Suppressor macrophage (primary cell): Measurements from ENCODE around the gene AHSG.
A peak's percentile ranks its signal among the peaks of the same experiment; 100 is the strongest.
"Not testable (repeated sequence)": the region's sequence is repeated elsewhere in the genome, so short reads cannot be mapped to it uniquely, and the experiment has no call there.

Source experiments
- DNase-seq, 4 experiments: peaks; one replicate each; pipeline ENCODE4 v3.0.0-alpha.2; 2020 to 2022
- total RNA-seq, 17 experiments: gene quantifications; one replicate each; lab custom pipeline; 2026; ENCODE audit warnings: mixed read lengths in 6 of 17, inconsistent platforms in 3 of 17; lab: John Stamatoyannopoulos, UW

Gene AHSG, protein sequence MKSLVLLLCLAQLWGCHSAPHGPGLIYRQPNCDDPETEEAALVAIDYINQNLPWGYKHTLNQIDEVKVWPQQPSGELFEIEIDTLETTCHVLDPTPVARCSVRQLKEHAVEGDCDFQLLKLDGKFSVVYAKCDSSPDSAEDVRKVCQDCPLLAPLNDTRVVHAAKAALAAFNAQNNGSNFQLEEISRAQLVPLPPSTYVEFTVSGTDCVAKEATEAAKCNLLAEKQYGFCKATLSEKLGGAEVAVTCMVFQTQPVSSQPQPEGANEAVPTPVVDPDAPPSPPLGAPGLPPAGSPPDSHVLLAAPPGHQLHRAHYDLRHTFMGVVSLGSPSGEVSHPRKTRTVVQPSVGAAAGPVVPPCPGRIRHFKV
- 0 to 1.2 (median 0) reads per million in 17 experiments for total RNA-seq

DNA sequence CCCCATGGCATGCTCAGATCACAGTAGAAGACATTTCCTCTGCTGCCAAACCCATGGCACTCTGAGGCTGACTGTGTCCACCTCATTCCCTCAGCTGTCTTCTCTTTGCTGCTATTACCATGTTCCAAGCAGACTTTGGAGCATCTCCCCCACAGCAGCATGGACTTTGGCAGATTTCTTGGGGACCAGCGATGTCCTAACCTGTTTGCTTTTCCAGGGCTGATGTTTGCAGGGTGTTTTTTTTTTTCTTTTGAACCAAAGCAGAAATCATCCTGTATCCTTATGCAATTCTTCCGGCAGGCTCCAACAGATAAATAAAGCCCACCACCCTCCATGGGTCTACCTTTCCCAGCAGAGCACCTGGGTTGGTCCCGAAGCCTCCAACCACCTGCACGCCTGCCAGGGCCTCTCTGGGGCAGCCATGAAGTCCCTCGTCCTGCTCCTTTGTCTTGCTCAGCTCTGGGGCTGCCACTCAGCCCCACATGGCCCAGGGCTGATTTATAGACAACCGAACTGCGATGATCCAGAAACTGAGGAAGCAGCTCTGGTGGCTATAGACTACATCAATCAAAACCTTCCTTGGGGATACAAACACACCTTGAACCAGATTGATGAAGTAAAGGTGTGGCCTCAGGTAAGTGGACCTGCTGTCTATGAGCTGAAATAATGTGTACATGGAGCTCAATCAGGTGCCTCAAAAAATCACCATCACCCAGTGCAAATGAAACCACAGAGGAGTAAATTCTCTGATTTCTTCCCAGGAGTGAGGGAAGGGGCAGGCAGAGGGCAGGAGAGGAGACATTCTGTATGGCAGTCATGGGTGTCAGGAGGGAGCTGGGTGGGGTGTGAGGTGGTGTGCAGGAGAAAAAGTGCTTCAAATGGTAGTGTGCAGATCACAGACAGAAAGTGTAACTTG lies at the start of gene AHSG:
Gene AHSG, plus strand, starts transcription at position 340 of the 916 bp plus-strand sequence. Its CDS starts 82 bp downstream, at position 422.
- no peak for DNase-seq

GRCh38 chr3:186564586-186564985 lies 48.3 kb upstream of the AHSG start:
- DNase-seq, result no peak

DNA sequence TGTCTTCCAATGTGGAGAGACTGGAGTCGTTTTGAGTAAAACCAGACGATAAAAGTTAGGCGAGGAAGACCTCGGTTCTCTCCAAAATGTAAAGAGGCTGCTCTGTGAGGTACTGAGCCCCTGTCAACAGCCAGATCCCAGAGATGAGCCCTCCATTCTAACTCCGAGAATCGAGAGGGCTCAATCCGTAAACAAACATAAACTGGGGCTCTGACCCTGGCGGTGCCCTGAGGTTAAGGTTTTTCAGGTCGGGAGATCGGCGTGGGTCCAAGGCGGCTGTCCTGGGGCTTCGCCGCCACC lies 46.1 kb upstream of the AHSG start:
- no peak for DNase-seq

DNA sequence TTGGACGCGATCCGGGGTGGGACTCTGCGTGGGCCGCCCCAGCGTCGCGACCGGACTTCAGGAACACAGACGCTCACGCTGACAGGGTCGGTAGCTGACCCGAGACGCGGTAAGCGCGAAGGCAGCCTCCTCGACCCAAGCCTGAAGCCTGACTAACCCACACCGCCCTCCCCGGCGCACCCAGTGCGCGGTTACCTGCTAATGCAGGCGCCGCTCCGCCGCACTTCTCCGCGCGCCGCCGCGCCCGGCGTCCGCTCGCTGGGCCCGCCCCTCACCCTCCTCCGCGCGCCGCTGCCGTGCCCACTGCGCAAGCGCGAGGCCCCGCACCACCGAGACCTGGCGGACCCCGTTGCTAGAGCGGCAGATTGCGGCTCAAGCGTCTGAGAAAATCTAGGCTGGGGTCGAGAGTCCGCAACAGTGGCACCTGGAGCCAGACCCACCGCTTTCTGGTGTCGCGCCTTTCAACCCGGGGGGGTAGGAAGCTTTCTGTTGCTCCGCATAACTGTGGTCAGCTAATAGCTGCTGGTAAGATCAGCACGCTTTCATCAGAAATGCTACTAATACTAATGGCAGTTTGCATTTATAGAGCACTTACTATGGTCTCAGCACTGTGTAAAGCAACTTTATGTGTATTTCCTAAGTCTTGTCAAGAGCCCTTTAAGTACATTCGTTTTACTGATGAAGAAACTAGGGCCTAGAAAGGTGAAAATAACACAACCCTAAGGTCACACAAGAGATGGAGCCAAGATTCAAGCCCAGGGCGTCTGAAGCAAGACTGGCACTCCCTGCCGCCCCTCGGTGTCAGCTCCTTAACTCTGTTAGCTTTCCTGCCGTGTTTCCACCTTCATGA lies 45.6 kb upstream of the AHSG start, which contains the start of gene TBCCD1:
Gene TBCCD1, minus strand, starts transcription at position 268 of the 850 bp plus-strand sequence. CDS start 3,010 bp downstream, outside the sequence.
- DNase-seq, result peak; percentile 89 to 95 (median 94)

DNA sequence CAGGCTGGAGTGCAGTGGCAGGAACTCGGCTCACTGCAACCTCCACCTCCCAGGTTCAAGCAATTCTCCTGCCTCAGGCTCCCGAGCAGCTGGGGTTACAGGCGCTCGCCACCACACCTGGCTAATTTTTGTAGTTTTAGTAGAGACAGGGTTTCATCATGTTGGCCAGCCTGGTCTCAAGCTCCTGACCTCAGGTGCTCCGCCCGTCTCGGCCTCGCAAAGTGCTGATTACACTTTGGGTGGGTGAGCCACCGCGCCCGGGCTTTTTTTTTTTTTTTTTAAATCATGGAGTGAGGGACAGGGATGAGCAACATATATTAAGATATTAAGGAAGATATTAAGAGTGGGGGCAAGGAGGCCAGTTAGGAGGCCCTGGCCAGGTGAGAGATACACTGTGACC lies 43.5 kb upstream of the AHSG start:
- not testable (repeated sequence) for DNase-seq

GRCh38 chr3:186569779-186570095 lies 43.1 kb upstream of the AHSG start:
- no peak for DNase-seq

GRCh38 chr3:186570096-186570940 lies 42.5 kb upstream of the AHSG start, which contains the start of gene DNAJB11:
Gene DNAJB11 (plus strand): TSS chr3:186570720. CDS start chr3:186570898, 178 bp downstream.
- peak; percentile 99 to 100 (median 99) for DNase-seq

DNA sequence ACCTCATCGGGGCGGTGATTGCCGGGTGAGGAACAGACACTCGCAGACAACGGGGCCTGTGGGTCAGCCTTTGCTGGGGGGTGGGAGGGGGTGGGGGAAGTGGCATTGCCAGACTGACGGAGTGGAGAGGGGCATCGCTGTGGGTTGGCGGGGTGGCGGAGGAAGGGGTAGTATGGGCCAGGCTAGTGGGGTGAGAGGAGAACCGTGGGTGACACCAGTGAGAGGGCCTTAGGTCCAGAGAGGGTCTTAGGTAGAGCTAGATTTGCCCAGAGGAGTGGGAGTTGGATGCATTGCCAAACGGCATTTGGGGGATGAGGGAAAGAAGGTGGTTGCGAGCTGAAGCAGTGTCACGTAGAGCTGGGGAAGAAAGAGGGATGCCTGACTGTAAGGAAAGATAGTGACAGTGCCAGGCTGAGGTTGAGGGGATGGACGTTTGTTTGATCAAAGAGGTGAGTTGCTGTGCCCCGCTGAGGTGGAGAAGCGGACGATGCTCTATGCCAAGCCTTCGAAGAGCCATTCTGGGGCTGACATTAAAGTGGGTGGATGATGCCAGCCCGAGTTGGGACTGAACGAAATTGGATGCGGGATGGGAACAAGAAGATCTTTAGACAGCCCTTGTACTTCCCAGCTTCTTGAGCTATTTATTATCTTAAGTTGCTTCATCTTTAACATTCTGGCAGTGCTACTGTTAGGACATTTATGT lies 41.8 kb upstream of the AHSG start:
- DNase-seq, result peak in 1 of 4 experiments; percentile 1

- DNase-seq, result peak in 2 of 4 experiments; percentile 17 to 24
Measured at GRCh38 chr3:186571644-186572013, 41.2 kb upstream of the AHSG start.

GRCh38 chr3:186577521-186577920 lies 35.3 kb upstream of the AHSG start:
- peak in 3 of 4 experiments; percentile 8 to 66 (median 59) for DNase-seq

DNA sequence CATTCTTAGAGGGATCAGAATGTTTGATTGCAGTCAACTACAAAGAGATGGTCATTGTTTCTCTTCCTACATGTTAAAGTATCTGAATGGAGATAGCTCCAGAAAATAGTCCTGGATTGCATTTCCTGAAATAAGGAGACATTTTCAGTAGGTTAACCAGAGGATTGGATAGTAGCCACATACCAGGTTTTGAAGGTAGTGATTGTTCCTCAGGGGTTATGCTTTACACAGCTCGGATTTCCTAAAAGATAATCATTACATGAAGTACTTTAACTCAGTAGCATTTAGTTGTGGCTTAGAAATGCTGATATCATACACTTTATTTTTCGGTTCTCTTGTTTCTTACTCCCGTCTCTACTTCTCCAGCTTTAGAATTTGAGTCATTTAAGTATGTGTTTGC lies 32.1 kb upstream of the AHSG start:
- no peak for DNase-seq

GRCh38 chr3:186582541-186582940 lies 30.3 kb upstream of the AHSG start:
- no peak for DNase-seq

GRCh38 chr3:186583831-186584230 lies 29.0 kb upstream of the AHSG start:
- DNase-seq, result no peak

GRCh38 chr3:186586245-186586644 lies 26.6 kb upstream of the AHSG start:
- not testable (repeated sequence) for DNase-seq

DNA sequence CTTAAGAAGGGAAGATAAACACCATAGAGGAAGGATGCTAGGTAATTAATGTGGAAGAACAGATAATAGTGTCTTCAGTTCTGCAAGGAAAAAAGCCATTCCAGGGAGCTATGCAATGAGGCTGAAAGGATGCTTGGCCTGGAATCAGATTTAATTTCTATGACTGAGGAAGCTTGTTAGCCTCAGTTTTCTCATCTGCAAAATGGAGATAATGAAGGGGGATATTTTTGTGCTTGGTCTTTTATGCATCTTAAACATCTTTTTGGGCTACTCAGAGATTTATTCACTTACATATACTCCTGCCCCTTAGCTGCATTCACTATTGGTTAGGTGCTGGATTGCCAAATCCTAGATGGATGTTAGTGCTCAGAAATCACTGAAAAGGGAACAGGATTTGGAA lies 25.7 kb upstream of the AHSG start:
- DNase-seq, result no peak

- DNase-seq, result no peak
Measured at GRCh38 chr3:186588632-186589031, 24.2 kb upstream of the AHSG start.

DNA sequence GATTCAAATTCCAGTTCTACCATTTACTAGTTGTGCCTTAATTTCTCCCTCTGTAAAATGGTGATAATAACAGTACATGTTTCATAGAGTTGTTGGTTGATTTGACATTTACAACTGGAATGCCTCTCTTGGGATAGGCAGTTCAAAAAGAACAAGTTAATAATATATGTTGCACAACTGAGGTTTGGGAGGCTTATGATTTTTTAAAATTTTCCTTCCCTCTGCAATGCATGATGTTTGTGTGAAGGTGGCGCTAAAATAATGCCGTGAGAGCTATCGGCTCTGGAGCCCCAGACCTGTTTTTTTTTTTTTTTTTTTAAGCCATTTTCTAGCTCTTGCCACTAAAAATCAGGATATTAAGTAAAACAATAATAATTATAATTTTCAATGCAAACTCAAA lies 23.7 kb upstream of the AHSG start:
- no peak for DNase-seq

- no peak for DNase-seq
Measured at GRCh38 chr3:186589856-186590579, 22.8 kb upstream of the AHSG start.

DNA sequence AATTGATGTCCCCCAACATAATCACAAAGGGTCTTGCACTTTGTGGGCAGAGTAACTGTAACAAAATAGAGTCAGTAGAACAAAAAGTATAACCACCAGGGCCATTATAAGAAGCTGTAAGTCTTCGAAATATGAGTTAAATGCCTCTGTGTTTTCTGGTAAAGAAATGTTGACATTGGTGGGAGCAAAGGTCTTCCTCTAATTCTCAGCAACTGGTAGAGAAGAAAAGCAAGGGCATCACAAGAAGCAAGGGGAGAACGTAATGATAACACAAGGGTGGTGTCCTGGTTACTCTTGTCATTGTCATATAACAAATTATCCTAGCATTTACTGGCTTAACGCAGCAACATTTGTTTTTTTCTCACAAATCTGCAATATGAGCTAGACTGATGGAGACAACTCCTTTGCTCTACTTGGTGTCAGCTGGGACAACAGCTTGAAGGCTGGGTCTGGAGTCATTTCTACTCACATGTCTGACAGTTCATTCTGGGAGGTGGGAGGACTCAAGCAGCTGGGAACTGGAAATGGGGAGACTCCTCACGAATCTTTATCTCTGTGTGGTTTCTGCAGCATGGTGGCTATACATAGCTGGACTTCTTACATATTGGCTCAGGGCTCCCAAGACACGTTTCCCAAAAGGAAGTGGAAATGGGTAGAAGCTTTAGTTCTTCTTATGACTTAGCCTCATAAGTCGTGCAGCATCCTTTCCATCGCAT lies 22.1 kb upstream of the AHSG start:
- no peak for DNase-seq

DNA sequence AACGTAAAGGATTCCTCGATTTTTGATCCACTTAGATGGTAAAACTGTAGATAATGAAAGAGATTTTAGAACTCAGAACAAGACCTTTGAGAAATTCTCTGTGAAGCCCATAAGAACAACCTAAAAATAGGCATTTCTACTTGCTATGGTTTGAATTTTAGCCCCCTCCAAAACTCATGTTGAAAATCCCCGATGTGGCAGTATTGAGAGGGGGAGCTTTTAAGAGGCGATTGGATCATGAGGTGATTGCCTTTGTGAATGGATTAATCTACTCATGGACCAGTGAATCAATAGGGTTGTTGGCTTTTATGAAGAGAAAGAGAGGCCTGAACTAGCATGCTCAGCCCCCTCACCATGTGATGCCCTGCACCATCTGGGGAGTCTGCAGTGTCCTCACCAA lies 20.2 kb upstream of the AHSG start:
- DNase-seq, result no peak
